Thymus (tissue), 11 donors: Measurements from ENCODE around the gene LRRC43. TPM values are rescaled to one million over a fixed set of nuclear protein-coding genes. Genes with fewer than 3 reads are reported as not detected.
A peak's percentile ranks its signal among the peaks of the same experiment; 100 is the strongest.
"Not testable (repeated sequence)": the region's sequence is repeated elsewhere in the genome, so short reads cannot be mapped to it uniquely, and the experiment has no call there.

Source experiments
- DNase-seq, 9 donors: peaks; one replicate each; pipeline ENCODE4 v3.0.0-alpha.2; 2013; ENCODE audit warnings: low spot score in 9 of 9, low read depth in 6 of 9, missing footprints in 1 of 9
- H3K27ac ChIP-seq, 2 donors: one replicate each; pipeline ENCODE4 v1.5.1; 2013; ENCODE audit warnings: control low read depth in 1 of 2, low read depth in 1 of 2, low read length in 1 of 2, mild to moderate bottlenecking in 1 of 2, moderate library complexity in 1 of 2
- H3K27me3 ChIP-seq, 2 donors: one replicate each; pipeline ENCODE4 v1.5.1; 2013; ENCODE audit warnings: low read length in 1 of 2; ENCODE audit not compliant: control insufficient read depth in 2 of 2, insufficient read depth in 1 of 2
- H3K36me3 ChIP-seq, 2 donors: one replicate each; pipeline ENCODE4 v1.5.1; 2013; ENCODE audit warnings: low read length in 1 of 2, mild to moderate bottlenecking in 1 of 2, moderate library complexity in 1 of 2; ENCODE audit not compliant: control insufficient read depth in 2 of 2, insufficient read depth in 2 of 2
- H3K4me1 ChIP-seq, 2 donors: one replicate each; pipeline ENCODE4 v1.5.1; 2013; ENCODE audit warnings: low read length in 2 of 2; ENCODE audit not compliant: control insufficient read depth in 2 of 2, insufficient read depth in 2 of 2
- H3K4me3 ChIP-seq, 2 donors: one replicate each; pipeline ENCODE4 v1.5.1; 2013; ENCODE audit warnings: low read length in 2 of 2, control low read depth in 1 of 2, mild to moderate bottlenecking in 1 of 2
- H3K9me3 ChIP-seq, 2 donors: one replicate each; pipeline ENCODE4 v1.5.1; 2013; ENCODE audit warnings: low read length in 1 of 2, mild to moderate bottlenecking in 1 of 2; ENCODE audit not compliant: control insufficient read depth in 2 of 2, insufficient read depth in 1 of 2
- WGBS: extraction: QIAGEN DNeasy Blood & Tissue Kit; methylation state at CpG from one replicate; pipeline ENCODE4 v1.1.7; 2013; 5-methylcytosine and 5-hydroxymethylcytosine counted together
- polyA plus RNA-seq: library from polyadenylated mRNA; stranded (reverse); fragments of 200-250 nt; gene quantifications from one replicate; pipeline ENCODE4 v1.2.3, GENCODE V29; 2013
- total RNA-seq: library from RNA; stranded (reverse); fragments of 120-200 nt; gene quantifications from one replicate; pipeline ENCODE4 v1.2.4, GENCODE V29; 2013
- donor health status: healthy.

LRRC43 gene
- total and polyA plus RNA-seq, 2 donors, result 0.28 to 0.32 TPM

- peaks cover 38 to 62% of the 10 kb centered on the region in 2 donors for H3K27me3 ChIP-seq
- WGBS, result 96% methylated on average over 29 of the region's 29 CpGs
Measured at GRCh38 chr12:122199484-122200355, 16.8 kb downstream of the LRRC43 start.

GRCh38 chr12:122200541-122201175 is 17.7 kb downstream of the LRRC43 start:
- Histone ChIP-seq H3K27me3 (peaks cover 47 to 72% of the 10 kb centered on the region in 2 donors), H3K4me3 (no peak overlapping the region), H3K27ac (no peak overlapping the region), H3K4me1 (peaks cover 8 to 12% of the 10 kb centered on the region in 2 donors), H3K36me3 (no peaks in the 10 kb centered on the region), H3K9me3 (peaks cover 0 to 4% of the 10 kb centered on the region in 2 donors)
- DNase-seq, result no peak
- WGBS, result 93% methylated on average over 24 of the region's 24 CpGs

More at GRCh38 chr12:122199484-122200355, 16.8 kb downstream of the LRRC43 start:
- H3K36me3 ChIP-seq, result no peaks in the 10 kb centered on the region
- H3K27ac ChIP-seq, result no peak overlapping the region
- peaks cover 8 to 9% of the 10 kb centered on the region in 2 donors for H3K4me1 ChIP-seq
- DNase-seq, result no peak
- H3K9me3 ChIP-seq, result peaks cover 0 to 8% of the 10 kb centered on the region in 2 donors
- no peak overlapping the region for H3K4me3 ChIP-seq

- Histone ChIP-seq H3K4me1 (peaks cover 8 to 12% of the 10 kb centered on the region in 2 donors), H3K27ac (no peak overlapping the region), H3K36me3 (peaks cover 0 to 1% of the 10 kb centered on the region in 2 donors), H3K9me3 (peaks cover 0 to 4% of the 10 kb centered on the region in 2 donors), H3K27me3 (peaks cover 51 to 79% of the 10 kb centered on the region in 2 donors), H3K4me3 (no peak overlapping the region)
- 99% methylated on average over 5 of the region's 5 CpGs for WGBS
- DNase-seq, result no peak
Measured at GRCh38 chr12:122201381-122201780, 18.5 kb downstream of the LRRC43 start.

- Histone ChIP-seq H3K27ac (no peak overlapping the region), H3K9me3 (peaks cover 0 to 4% of the 10 kb centered on the region in 2 donors), H3K36me3 (peaks cover 4 to 8% of the 10 kb centered on the region in 2 donors), H3K4me3 (no peak overlapping the region), H3K27me3 (peaks cover 51 to 82% of the 10 kb centered on the region in 2 donors), H3K4me1 (peaks cover 8 to 12% of the 10 kb centered on the region in 2 donors)
- WGBS, result 95% methylated on average over 6 of the region's 6 CpGs
- DNase-seq, result no peak
Measured at GRCh38 chr12:122202017-122202416, 19.1 kb downstream of the LRRC43 start.

GRCh38 chr12:122202811-122203210 is 19.9 kb downstream of the LRRC43 start:
- not testable (repeated sequence) for DNase-seq, H3K9me3 ChIP-seq, H3K27ac ChIP-seq
- H3K4me1 ChIP-seq, result peaks cover 8 to 12% of the 10 kb centered on the region in 2 donors
- H3K27me3 ChIP-seq, result peaks cover 51 to 79% of the 10 kb centered on the region in 2 donors
- peaks cover 12 to 15% of the 10 kb centered on the region in 2 donors for H3K36me3 ChIP-seq
- peak overlapping the region in 1 of 2 donors; percentile 55 for H3K4me3 ChIP-seq
- 74% methylated on average over 19 of the region's 19 CpGs for WGBS

GRCh38 chr12:122203301-122204166 is 20.6 kb downstream of the LRRC43 start, which contains the start of gene B3GNT4:
Gene B3GNT4, plus strand, starts transcription at chr12:122203709. Its CDS starts 910 bp downstream, at chr12:122204619.
- under 1% methylated on average over 104 of the region's 104 CpGs for WGBS
- DNase-seq, result peak in 4 of 9 donors; percentile 34 to 70 (median 42)
- H3K27ac ChIP-seq, result no peak within 1 kb of the TSS

GRCh38 chr12:122204167-122205052 is 21.5 kb downstream of the LRRC43 start:
- no peak for DNase-seq
- no peak overlapping the region for H3K27ac ChIP-seq
- WGBS, result 11% methylated on average over 71 of the region's 71 CpGs
- peak overlapping the region in 1 of 2 donors; percentile 55 for H3K4me3 ChIP-seq
- H3K9me3 ChIP-seq, result peaks cover 2 to 4% of the 10 kb centered on the region in 2 donors
- H3K36me3 ChIP-seq, result peaks cover 24 to 27% of the 10 kb centered on the region in 2 donors
- peaks cover 8 to 12% of the 10 kb centered on the region in 2 donors for H3K4me1 ChIP-seq
- peaks cover 51 to 72% of the 10 kb centered on the region in 2 donors for H3K27me3 ChIP-seq

More at GRCh38 chr12:122203301-122204166, 20.6 kb downstream of the LRRC43 start, which contains the start of gene B3GNT4:
- peaks cover 51 to 76% of the 10 kb centered on the region in 2 donors for H3K27me3 ChIP-seq
- peak within 1 kb of the TSS; percentile 34 to 55 for H3K4me3 ChIP-seq
- H3K4me1 ChIP-seq, result peaks cover 8 to 12% of the 10 kb centered on the region in 2 donors
- H3K36me3 ChIP-seq, result peaks cover 19 to 23% of the 10 kb centered on the region in 2 donors
- peaks cover 2 to 4% of the 10 kb centered on the region in 2 donors for H3K9me3 ChIP-seq
